ENCODE measurements around the gene IRX4.

The IRX4 gene

GRCh38 chr5:1880377-1881025 is 2.2 kb downstream of the IRX4 start:
- H3K9ac ChIP-seq (ENCODE audit: low read depth, low read length, poor library complexity), result no peak overlapping the region

GRCh38 chr5:1879292-1880263 is 3.1 kb downstream of the IRX4 start:
- H2BK15ac ChIP-seq (ENCODE audit: low read length), result peak overlapping the region; percentile 49
- no peak overlapping the region for H4K8ac ChIP-seq (ENCODE audit: low read depth, low read length)
- H4K91ac ChIP-seq (ENCODE audit: low read depth, low read length, poor library complexity), result no peak overlapping the region
- H3K4me1 ChIP-seq (ENCODE audit: control insufficient read depth in 2 of 2, insufficient read depth in 1 of 2, low read depth in 1 of 2, low read length in 2 of 2), result peaks cover 12 to 30% of the 10 kb centered on the region in 2 donors
- peaks cover 2 to 12% of the 10 kb centered on the region in 2 donors for H3K9me3 ChIP-seq (replicated peaks in 1 of 2; ENCODE audit: control insufficient read depth in 2 of 2, insufficient read depth in 1 of 2, low read depth in 1 of 2, low read length in 2 of 2)
- H2BK120ac ChIP-seq (ENCODE audit: low read depth, low read length), result no peak overlapping the region
- peaks cover 0 to 10% of the 10 kb centered on the region in 2 donors for H3K36me3 ChIP-seq (replicated peaks in 1 of 2; ENCODE audit: control insufficient read depth in 2 of 2, insufficient read depth in 2 of 2, low read length in 2 of 2)
- H3K4ac ChIP-seq (ENCODE audit: low read length), result no peak overlapping the region
- WGBS, 2 donors (ENCODE audit: extremely low coverage in 2 of 2, insufficient read length in 2 of 2, insufficient replicate concordance in 1 of 2), result no CpG with 5 or more reads among the region's 48 CpGs
- H3K18ac ChIP-seq (ENCODE audit: low read length), result peak overlapping the region; percentile 64
- no peak overlapping the region for H3K4me3 ChIP-seq (ENCODE audit: low read length in 2 of 2)
- H3K14ac ChIP-seq (ENCODE audit: low read length), result no peak overlapping the region
- H3K4me2 ChIP-seq (ENCODE audit: insufficient read depth, low read length, poor library complexity, severe bottlenecking), result no peak overlapping the region
- no peak overlapping the region for H3K27ac ChIP-seq (replicated peaks; ENCODE audit: low read length)
- H3K79me1 ChIP-seq (ENCODE audit: low read depth, low read length), result no peaks in the 10 kb centered on the region
- H3K27me3 ChIP-seq (ENCODE audit: control insufficient read depth in 3 of 3, insufficient read depth in 3 of 3, low read depth in 1 of 3, low read length in 3 of 3), result peaks cover 89 to 99% (median 93%) of the 10 kb centered on the region in 3 experiments
- H3K23ac ChIP-seq (ENCODE audit: low read depth, low read length, poor library complexity), result peak overlapping the region; percentile 91
- H2BK12ac ChIP-seq (ENCODE audit: low read length), result no peak overlapping the region
- H3K9ac ChIP-seq (ENCODE audit: low read depth, low read length, poor library complexity), result peak overlapping the region; percentile 32
- no peak for DNase-seq (ENCODE audit: low spot score)
- H2BK5ac ChIP-seq (ENCODE audit: low read length), result no peak overlapping the region
- H2AFZ ChIP-seq (ENCODE audit: low read length), result no peak overlapping the region
- no peak overlapping the region for H2AK5ac ChIP-seq (ENCODE audit: low read depth, low read length)

More at GRCh38 chr5:1880377-1881025, 2.2 kb downstream of the IRX4 start:
- no peak overlapping the region for H2BK12ac ChIP-seq (ENCODE audit: low read length)
- H2BK15ac ChIP-seq (ENCODE audit: low read length), result no peak overlapping the region
- H3K23ac ChIP-seq (ENCODE audit: low read depth, low read length, poor library complexity), result no peak overlapping the region
- H3K27me3 ChIP-seq (ENCODE audit: control insufficient read depth in 3 of 3, insufficient read depth in 3 of 3, low read depth in 1 of 3, low read length in 3 of 3), result peaks cover 92 to 99% (median 94%) of the 10 kb centered on the region in 3 experiments
- no peak for DNase-seq (ENCODE audit: low spot score)
- H3K79me1 ChIP-seq (ENCODE audit: low read depth, low read length), result peaks cover 2% of the 10 kb centered on the region
- no peak overlapping the region for H4K91ac ChIP-seq (ENCODE audit: low read depth, low read length, poor library complexity)
- no peak overlapping the region for H3K4me3 ChIP-seq (ENCODE audit: low read length in 2 of 2)
- H2AK5ac ChIP-seq (ENCODE audit: low read depth, low read length), result no peak overlapping the region
- H3K4me2 ChIP-seq (ENCODE audit: insufficient read depth, low read length, poor library complexity, severe bottlenecking), result no peak overlapping the region
- peaks cover 2 to 12% of the 10 kb centered on the region in 2 donors for H3K9me3 ChIP-seq (replicated peaks in 1 of 2; ENCODE audit: control insufficient read depth in 2 of 2, insufficient read depth in 1 of 2, low read depth in 1 of 2, low read length in 2 of 2)
- H3K14ac ChIP-seq (ENCODE audit: low read length), result no peak overlapping the region
- H3K36me3 ChIP-seq (replicated peaks in 1 of 2; ENCODE audit: control insufficient read depth in 2 of 2, insufficient read depth in 2 of 2, low read length in 2 of 2), result peaks cover 0 to 10% of the 10 kb centered on the region in 2 donors
- peaks cover 7 to 26% of the 10 kb centered on the region in 2 donors for H3K4me1 ChIP-seq (ENCODE audit: control insufficient read depth in 2 of 2, insufficient read depth in 1 of 2, low read depth in 1 of 2, low read length in 2 of 2)
- H2AFZ ChIP-seq (ENCODE audit: low read length), result no peak overlapping the region
- no peak overlapping the region for H3K4ac ChIP-seq (ENCODE audit: low read length)
- no CpG with 5 or more reads among the region's 19 CpGs for WGBS, 2 donors (ENCODE audit: extremely low coverage in 2 of 2, insufficient read length in 2 of 2, insufficient replicate concordance in 1 of 2)
- no peak overlapping the region for H2BK5ac ChIP-seq (ENCODE audit: low read length)
- H4K8ac ChIP-seq (ENCODE audit: low read depth, low read length), result no peak overlapping the region
- H3K27ac ChIP-seq (replicated peaks; ENCODE audit: low read length), result no peak overlapping the region
- peak overlapping the region; percentile 36 for H3K18ac ChIP-seq (ENCODE audit: low read length)
- H2BK120ac ChIP-seq (ENCODE audit: low read depth, low read length), result no peak overlapping the region

GRCh38 chr5:1878050-1878849 is 4.5 kb downstream of the IRX4 start:
- peak overlapping the region; percentile 15 for H2BK15ac ChIP-seq (ENCODE audit: low read length)
- no peak overlapping the region for H4K91ac ChIP-seq (ENCODE audit: low read depth, low read length, poor library complexity)
- peaks cover 81 to 99% (median 94%) of the 10 kb centered on the region in 3 experiments for H3K27me3 ChIP-seq (ENCODE audit: control insufficient read depth in 3 of 3, insufficient read depth in 3 of 3, low read depth in 1 of 3, low read length in 3 of 3)
- no peak overlapping the region for H3K4ac ChIP-seq (ENCODE audit: low read length)
- no peak overlapping the region for H2AK5ac ChIP-seq (ENCODE audit: low read depth, low read length)
- no peak overlapping the region for H2AFZ ChIP-seq (ENCODE audit: low read length)
- peaks cover 2 to 12% of the 10 kb centered on the region in 2 donors for H3K9me3 ChIP-seq (replicated peaks in 1 of 2; ENCODE audit: control insufficient read depth in 2 of 2, insufficient read depth in 1 of 2, low read depth in 1 of 2, low read length in 2 of 2)
- peaks cover 0 to 10% of the 10 kb centered on the region in 2 donors for H3K36me3 ChIP-seq (replicated peaks in 1 of 2; ENCODE audit: control insufficient read depth in 2 of 2, insufficient read depth in 2 of 2, low read length in 2 of 2)
- H3K9ac ChIP-seq (ENCODE audit: low read depth, low read length, poor library complexity), result peak overlapping the region; percentile 12
- H3K4me2 ChIP-seq (ENCODE audit: insufficient read depth, low read length, poor library complexity, severe bottlenecking), result no peak overlapping the region
- no peaks in the 10 kb centered on the region for H3K79me1 ChIP-seq (ENCODE audit: low read depth, low read length)
- no peak overlapping the region for H3K27ac ChIP-seq (replicated peaks; ENCODE audit: low read length)
- peak overlapping the region; percentile 11 for H3K23ac ChIP-seq (ENCODE audit: low read depth, low read length, poor library complexity)
- H4K8ac ChIP-seq (ENCODE audit: low read depth, low read length), result no peak overlapping the region
- H2BK12ac ChIP-seq (ENCODE audit: low read length), result peak overlapping the region; percentile 22
- H3K4me3 ChIP-seq (ENCODE audit: low read length in 2 of 2), result no peak overlapping the region
- DNase-seq (ENCODE audit: low spot score), result no peak
- whole genome bisulfite sequencing, 2 donors (ENCODE audit: extremely low coverage in 2 of 2, insufficient read length in 2 of 2, insufficient replicate concordance in 1 of 2), result no CpG with 5 or more reads among the region's 79 CpGs
- no peak overlapping the region for H2BK120ac ChIP-seq (ENCODE audit: low read depth, low read length)
- peak overlapping the region; percentile 21 for H3K14ac ChIP-seq (ENCODE audit: low read length)
- H2BK5ac ChIP-seq (ENCODE audit: low read length), result no peak overlapping the region
- H3K4me1 ChIP-seq (ENCODE audit: control insufficient read depth in 2 of 2, insufficient read depth in 1 of 2, low read depth in 1 of 2, low read length in 2 of 2), result peaks cover 12 to 22% of the 10 kb centered on the region in 2 donors
- peak overlapping the region; percentile 76 for H3K18ac ChIP-seq (ENCODE audit: low read length)

Measured in neuronal stem cell (in vitro differentiated cells).